HG03064 (cell line): Measurements from ENCODE around the gene PLEKHA6.

ENCODE experiments used
- ATAC-seq: cut with Tn5 transposase; IDR thresholded peaks from one replicate; pipeline ENCODE4 v1.9.1; 2021; ENCODE audit warnings: low read depth; ENCODE audit not compliant: unreplicated experiment

The PLEKHA6 gene

GRCh38 chr1:204196068-204196795 lies 163.5 kb downstream of the PLEKHA6 start, which contains the start of gene KISS1:
Gene KISS1, minus strand, starts transcription at chr1:204196491. Its CDS starts 3,615 bp downstream, at chr1:204192876.
- ATAC-seq, result no peak

DNA sequence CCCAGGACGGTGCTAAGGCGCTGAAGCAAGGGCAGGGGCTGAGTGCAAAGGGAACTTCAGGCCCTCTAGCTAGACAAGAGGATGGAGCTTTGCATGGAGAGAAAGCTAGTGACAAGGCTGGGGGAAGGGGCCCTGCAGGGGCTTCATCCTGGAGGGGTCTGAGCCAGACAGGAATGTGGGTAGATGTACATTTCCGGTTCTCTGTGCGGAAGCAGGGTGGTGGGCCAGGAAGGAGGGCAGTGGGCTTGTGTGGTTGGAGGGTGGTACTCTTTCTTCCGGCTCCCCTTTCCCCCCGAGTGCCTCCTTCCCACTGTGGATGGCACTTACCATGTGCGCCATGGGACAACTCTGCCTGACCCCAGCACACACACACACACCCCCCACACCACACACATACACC lies 165.0 kb downstream of the PLEKHA6 start:
- no peak for ATAC-seq

GRCh38 chr1:204194080-204194479 lies 165.6 kb downstream of the PLEKHA6 start:
- no peak for ATAC-seq

DNA sequence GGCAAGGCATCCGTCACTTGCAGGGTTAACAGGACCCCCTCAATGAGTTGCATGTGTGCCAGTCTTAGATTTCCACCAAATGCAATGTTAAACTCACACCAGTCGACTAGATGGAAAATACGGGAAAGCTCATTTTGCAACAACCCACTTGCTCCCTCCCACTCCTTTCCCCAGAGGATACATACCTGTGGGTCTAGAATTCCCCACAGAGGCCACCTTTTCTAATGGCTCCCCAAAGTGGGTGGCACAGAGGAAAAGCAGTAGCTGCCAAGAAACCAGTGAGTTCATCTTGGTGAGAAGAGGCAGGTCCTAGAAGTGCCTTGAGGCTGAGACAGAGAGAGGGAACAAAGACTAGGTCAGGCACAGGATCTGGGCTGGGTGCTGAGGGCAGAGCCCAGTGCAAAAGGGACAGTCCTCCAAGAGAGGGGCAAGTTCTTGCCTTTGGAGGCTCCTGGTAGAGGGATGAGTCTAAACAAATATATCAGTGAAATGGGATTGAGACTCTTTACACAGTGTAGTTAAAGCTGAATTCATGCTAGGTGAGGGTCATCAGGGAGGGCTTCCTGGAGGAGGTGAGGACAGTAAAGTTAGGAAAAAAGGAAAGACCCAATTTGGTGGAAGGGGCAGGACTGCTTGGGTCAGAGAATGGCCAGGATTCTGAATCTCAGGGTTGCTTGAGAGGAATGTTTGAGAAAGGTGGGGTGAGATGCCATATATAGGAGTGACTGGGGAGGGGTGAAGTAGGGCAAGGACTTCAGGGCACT lies 167.0 kb downstream of the PLEKHA6 start:
- no peak for ATAC-seq

- ATAC-seq, result no peak
Measured at GRCh38 chr1:204192046-204192445, 167.7 kb downstream of the PLEKHA6 start.

GRCh38 chr1:204191456-204191855 lies 168.3 kb downstream of the PLEKHA6 start:
- ATAC-seq, result no peak

DNA sequence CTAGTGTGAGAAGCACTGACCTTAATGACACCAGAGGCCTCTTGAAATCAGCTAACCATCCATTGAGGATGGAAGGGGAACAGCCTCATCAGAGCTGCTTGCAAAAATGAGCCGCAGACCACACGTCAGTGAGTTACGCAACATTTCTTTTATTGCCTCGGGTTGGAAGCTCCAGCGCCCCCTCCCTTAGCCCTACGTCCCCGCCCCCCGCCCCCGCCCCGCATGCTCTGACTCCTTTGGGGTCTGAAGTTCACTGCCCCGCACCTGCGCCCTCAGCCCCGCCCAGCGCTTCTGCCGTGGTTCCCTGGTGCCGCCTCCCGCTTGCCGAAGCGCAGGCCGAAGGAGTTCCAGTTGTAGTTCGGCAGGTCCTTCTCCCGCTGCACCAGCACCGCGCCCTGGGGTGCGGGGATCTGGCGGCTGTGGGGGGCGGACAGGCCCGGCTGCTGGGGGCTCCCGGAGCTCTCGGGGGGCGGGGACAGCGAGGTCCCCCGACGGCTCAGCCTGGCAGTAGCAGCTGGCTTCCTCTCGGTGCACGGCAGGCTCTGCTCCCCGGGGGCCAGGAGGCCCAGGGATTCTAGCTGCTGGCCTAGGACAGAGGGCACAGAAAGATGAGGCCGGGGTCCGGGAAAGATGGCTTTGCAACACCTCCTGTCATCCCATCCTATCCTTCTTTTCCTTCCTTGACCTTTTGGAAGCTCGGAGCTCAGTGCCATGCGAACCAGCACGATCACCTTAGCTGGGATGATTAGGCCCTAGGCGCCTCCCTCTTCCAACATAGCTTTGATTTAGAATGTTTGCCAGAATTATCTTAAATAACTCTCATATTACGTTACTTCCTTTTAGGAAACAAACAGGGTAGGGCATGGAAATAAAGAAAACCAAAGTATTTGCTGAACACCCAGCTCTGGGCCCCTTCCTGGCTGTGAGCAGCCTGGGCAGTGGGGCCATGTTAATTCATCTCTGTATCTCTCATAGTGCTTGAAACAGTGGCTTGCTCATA lies 169.2 kb downstream of the PLEKHA6 start:
- ATAC-seq, result no peak

DNA sequence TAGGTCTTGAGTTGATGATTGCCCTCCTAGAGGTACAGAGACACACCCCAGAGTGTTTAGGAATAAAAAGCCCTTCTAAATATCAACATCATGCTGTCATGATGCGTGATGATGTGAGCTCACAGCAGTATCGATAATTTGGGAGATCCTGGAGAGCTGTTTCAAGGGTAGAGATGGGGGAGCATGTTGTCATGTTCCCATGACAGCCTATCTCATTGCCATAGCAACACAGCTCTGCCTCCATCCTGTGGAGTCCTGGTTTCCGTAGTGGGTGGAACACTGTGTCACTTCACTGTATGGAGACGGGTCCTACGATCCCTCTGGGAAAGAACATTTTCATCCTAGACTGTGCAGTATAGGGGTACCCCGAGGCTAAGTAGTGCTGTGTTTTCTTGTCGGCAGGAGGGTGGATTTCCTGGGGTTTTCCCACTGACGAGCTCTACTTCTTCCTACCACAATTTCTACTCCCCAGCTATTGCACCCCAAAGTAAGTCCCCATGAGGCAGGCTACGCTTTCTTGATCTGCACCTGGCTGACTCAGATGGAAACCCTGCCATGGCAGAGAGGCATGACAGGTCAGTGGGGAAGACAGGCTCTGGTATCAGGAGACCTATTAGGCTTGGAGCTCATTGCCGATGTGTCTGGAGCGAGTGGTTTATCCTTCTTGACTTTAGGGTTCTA lies 170.6 kb downstream of the PLEKHA6 start:
- no peak for ATAC-seq

DNA sequence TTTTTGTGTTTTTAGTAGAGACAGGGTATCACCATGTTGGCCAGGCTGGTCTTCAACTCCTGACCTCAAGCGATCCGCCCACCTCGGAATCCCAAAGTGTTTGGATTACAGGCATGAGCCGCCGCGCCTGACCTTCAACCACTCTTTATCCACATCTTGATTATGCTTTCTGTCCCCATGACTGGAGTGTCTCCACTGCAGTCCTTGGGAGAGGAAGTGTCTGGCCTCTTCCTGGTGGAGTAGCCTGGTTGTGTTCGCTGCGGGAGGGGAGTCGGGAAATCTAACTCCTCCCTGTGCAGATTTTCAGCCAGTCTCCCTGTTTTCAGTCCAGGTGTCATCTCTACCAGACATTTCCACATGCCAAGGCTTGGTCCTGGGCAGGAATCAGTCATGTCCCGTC lies 173.1 kb downstream of the PLEKHA6 start:
- no peak for ATAC-seq

GRCh38 chr1:204181116-204181515 lies 178.6 kb downstream of the PLEKHA6 start:
- ATAC-seq, result no peak

DNA sequence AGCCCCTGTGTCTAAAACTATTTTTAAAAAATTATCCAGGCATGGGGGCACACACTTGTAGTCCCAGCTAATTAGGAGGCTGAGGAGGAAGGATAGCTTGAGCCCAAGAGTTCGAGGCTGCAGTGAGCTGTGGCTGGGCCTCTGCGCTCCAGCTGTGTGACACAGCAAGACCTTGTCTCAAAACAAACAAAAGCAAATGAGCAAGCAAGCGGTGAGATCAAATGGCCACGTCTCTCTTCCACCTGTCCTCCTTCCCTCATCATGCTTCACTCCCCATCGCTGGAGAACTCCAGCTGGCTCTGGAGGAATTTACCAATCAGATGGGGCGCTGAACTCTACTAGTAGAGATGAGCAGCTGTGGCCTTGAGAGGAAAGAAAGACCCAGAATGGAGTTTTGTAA lies 179.6 kb downstream of the PLEKHA6 start:
- no peak for ATAC-seq

DNA sequence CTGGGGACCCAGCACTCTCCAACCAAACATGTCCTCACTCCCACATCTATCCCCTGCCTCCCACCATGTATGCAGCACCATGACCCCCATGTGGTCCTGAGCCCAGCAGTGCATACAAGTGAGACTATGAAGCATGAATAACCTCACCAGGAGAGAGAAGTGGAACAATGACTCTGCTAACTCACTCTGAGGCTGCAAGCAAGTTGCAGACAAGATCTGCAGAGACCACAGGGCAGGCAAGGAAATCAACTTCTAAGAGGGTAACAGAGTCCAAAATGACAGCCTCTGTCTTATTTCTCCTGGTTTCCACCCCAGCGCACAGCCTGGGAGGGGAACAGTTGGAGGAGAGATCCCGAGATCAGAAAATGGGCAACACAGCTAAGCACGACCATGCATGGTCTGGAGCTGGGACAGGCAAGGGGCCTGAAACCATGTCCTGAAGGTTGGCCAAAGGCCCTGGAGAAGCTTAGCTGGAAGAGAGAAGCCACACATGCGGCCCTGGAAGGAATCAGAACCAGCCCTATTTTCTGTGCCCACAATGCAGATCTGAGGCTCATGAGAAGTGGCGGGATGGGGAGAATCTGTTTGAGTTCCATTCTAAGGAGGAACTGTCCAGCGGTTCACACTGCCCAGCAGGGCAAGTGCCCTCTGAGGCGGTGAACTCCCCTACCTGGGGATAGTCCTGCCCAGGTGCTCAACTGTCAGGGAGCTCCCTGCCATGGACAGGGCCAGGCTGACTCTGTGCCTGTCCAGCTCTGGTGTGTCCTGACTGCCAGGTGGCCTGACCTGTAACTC lies 181.0 kb downstream of the PLEKHA6 start:
- no peak for ATAC-seq

- no peak for ATAC-seq
Measured at GRCh38 chr1:204177133-204177532, 182.6 kb downstream of the PLEKHA6 start.

- ATAC-seq, result no peak
Measured at GRCh38 chr1:204176049-204176448, 183.7 kb downstream of the PLEKHA6 start.

- no peak for ATAC-seq
Measured at GRCh38 chr1:204174958-204175357, 184.8 kb downstream of the PLEKHA6 start.

GRCh38 chr1:204172404-204173029 lies 187.2 kb downstream of the PLEKHA6 start:
- ATAC-seq, result no peak

DNA sequence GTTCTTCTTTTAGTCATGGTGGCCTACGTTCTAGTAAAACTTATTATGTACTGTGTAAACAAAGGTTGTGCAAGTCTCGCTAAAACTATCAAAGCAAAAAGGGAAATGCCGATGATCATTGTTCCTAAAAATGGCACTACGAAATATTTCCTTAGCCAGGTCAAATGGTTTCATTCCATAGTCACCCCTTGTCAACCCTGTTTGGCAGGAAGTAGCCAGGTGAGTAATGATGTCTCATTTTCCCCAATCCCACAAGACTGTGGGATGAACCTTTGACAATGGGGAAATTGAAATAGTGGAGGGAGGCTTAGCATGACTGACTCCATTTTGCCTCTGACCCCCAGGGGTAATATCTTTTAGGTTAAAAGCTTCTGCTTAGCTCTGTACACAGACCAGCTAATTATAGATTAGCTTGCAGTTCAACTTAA lies 188.0 kb downstream of the PLEKHA6 start:
- ATAC-seq, result no peak

DNA sequence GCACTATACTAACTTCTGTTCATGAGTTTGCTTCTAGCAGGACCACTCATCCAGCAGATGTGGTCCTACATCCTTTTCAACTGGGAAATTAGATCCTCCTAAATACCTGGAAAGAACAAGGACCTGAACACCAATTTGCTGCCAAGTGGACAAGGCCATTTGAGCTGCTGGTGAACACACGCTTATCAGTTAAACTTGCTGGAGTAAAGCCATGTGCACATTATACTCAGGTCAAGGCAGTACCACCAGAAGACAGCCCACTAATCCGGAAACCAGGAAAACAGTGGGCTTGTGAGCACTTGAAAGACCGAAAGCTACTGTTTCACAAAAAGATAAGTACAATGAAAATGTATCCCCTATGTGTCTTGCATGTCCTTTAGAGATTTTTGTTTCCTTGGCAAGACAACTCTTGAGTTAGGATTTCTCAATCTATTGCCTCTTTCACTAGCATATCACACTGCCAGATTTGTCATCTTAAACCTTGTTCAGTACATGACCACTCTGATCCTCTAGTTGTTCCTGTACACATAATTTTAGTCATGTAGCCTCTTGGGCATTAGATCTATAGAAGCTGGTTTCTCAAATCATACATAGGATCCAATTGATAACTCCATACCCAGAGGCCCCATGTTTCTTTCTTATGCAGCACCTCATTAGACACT lies 189.1 kb downstream of the PLEKHA6 start:
- no peak for ATAC-seq
